Measurements from ENCODE around the gene TLR6. TPM values are rescaled to one million over a fixed set of nuclear protein-coding genes. Genes with fewer than 3 reads are reported as not detected.
A peak's percentile ranks its signal among the peaks of the same experiment; 100 is the strongest.

Gene TLR6
- total and polyA plus RNA-seq, 9 donors: 0.79 to 2.0 (median 1.0) TPM

DNA sequence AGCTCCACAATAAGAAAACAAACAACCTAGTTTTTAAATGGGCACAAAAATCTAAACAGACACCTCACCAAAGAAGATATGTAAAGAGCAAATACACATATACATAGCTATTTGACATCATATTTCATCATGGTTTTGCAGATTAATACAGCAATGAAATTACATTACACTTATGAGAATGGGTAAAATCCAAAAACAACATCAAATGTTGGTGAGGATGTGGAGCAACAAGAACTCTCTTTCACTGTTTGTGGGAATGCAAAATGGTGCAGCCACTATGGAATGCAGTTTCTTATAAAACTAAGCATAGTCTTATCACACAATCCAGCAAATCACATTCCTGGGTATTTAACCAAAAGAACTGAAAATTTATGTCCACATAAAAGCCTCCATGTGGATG lies 25.0 kb downstream of the TLR6 start:
- H3K4me1 ChIP-seq (ENCODE audit: control insufficient read depth, insufficient read depth, low read length): no peaks in the 10 kb centered on the region
- DNase-seq: no peak
- no peak overlapping the region for H3K27ac ChIP-seq (ENCODE audit: low read length)
- peaks cover 3% of the 10 kb centered on the region for H3K9me3 ChIP-seq (replicated peaks; ENCODE audit: control insufficient read depth, low read depth, low read length)
- no peaks in the 10 kb centered on the region for H3K36me3 ChIP-seq (ENCODE audit: control insufficient read depth, insufficient read depth, low read length)
- no peaks in the 10 kb centered on the region for H3K27me3 ChIP-seq (ENCODE audit: control insufficient read depth, insufficient read depth, low read length)
- no peak overlapping the region for H3K4me3 ChIP-seq (ENCODE audit: low read length)

DNA sequence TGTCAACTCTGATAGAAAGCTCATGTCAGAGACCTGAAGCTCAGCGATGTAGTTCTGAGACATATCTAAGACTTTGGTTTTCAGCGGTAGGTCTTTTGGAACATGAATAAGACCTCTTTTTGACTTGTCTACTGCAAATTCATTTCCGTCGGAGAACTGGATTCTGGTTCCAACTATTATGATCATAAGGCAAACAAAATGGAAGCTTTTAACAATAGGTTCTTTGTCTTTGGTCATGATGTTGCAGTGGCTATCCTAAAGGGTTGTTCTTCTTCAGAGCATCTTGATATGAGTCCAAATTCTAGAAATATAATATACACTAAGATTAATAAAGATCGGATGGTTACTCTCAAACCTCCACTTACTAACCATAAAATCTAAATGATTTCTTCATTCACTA lies 27.4 kb downstream of the TLR6 start:
- H3K4me1 ChIP-seq (ENCODE audit: control insufficient read depth, insufficient read depth, low read length): no peaks in the 10 kb centered on the region
- H3K4me3 ChIP-seq (ENCODE audit: low read length): no peak overlapping the region
- H3K9me3 ChIP-seq (replicated peaks; ENCODE audit: control insufficient read depth, low read depth, low read length): no peaks in the 10 kb centered on the region
- DNase-seq: no peak
- H3K36me3 ChIP-seq (ENCODE audit: control insufficient read depth, insufficient read depth, low read length): no peaks in the 10 kb centered on the region
- H3K27ac ChIP-seq (ENCODE audit: low read length): no peak overlapping the region
- 93% methylated on average over 2 of the region's 5 CpGs for WGBS (ENCODE audit: insufficient coverage)
- H3K27me3 ChIP-seq (ENCODE audit: control insufficient read depth, insufficient read depth, low read length): no peaks in the 10 kb centered on the region

DNA sequence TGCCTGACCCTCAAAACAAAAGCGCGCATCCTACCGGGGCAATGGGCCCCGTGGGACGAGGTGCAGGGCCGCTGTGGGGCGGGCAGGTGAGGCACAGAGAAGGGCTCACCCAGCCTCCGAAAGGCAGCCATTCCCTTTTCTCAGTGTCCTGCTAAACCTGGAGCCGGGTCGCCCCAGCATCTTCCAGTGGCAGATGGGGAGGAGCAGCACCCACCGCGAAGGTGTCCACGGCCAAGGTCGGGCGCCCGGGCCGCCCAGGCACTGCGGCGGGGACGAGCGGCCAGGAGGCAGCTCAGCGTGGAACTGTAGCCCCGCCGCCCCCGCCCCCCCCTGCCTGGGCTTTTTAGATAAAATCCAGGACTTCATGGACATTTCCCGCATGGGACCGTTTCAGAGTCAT lies 32.9 kb downstream of the TLR6 start:
- Histone ChIP-seq H3K36me3 (ENCODE audit: control insufficient read depth, insufficient read depth, low read length) (no peaks in the 10 kb centered on the region), H3K4me3 (ENCODE audit: low read length) (no peak overlapping the region), H3K4me1 (ENCODE audit: control insufficient read depth, insufficient read depth, low read length) (no peaks in the 10 kb centered on the region), H3K9me3 (replicated peaks; ENCODE audit: control insufficient read depth, low read depth, low read length) (no peaks in the 10 kb centered on the region), H3K27me3 (ENCODE audit: control insufficient read depth, insufficient read depth, low read length) (no peaks in the 10 kb centered on the region), H3K27ac (ENCODE audit: low read length) (no peak overlapping the region)
- DNase-seq: no peak
- 93% methylated on average over 27 of the region's 27 CpGs for WGBS (ENCODE audit: insufficient coverage)

DNA sequence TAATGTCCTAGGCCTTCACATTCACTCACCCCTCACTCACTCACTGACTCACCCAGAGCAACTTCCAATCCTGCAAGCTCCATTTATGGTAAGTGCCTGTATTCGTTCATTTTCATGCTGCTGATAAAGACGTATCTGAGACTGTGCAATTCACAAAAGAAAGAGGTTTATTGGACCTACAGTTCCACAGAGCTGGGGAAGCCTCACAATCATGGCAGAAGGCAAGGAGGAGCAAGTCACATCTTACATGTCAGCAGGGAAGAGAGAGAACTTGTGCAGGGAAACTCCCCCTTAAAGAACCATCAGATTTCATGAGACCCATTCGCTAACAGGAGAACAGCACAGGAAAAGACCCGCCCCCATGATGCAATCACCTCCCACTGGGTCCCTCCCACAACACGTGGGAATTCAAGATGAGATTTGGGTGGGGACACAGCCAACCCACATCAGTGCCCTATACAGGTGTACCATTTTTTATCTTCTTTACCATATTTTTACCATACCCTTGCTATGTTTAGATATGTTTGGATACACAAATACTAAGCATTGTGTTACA lies 33.8 kb downstream of the TLR6 start:
- Histone ChIP-seq H3K9me3 (replicated peaks; ENCODE audit: control insufficient read depth, low read depth, low read length) (no peaks in the 10 kb centered on the region), H3K27me3 (ENCODE audit: control insufficient read depth, insufficient read depth, low read length) (no peaks in the 10 kb centered on the region), H3K36me3 (ENCODE audit: control insufficient read depth, insufficient read depth, low read length) (no peaks in the 10 kb centered on the region), H3K4me3 (ENCODE audit: low read length) (no peak overlapping the region), H3K27ac (ENCODE audit: low read length) (no peak overlapping the region), H3K4me1 (ENCODE audit: control insufficient read depth, insufficient read depth, low read length) (no peaks in the 10 kb centered on the region)
- DNase-seq: no peak
- 89% methylated on average over 2 of the region's 5 CpGs for WGBS (ENCODE audit: insufficient coverage)

DNA sequence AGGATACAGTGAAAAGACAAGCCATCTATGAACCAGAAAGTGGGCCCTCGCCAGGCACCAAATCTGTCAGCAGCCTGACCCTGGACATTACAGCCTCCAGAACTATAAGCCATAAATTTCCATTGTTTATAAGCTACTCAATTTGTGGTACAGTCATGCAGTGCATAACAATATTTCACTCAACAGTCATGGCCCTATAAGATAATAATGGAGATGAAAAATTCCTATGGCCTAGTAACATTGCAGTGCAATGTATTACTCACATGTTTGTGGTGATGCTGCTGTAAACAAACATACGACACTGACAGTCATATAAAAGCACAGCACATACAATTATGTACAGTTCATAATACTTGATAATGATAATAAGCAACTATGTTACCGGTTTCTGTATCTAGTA lies 34.9 kb downstream of the TLR6 start:
- H3K36me3 ChIP-seq (ENCODE audit: control insufficient read depth, insufficient read depth, low read length): no peaks in the 10 kb centered on the region
- no peaks in the 10 kb centered on the region for H3K9me3 ChIP-seq (replicated peaks; ENCODE audit: control insufficient read depth, low read depth, low read length)
- H3K27me3 ChIP-seq (ENCODE audit: control insufficient read depth, insufficient read depth, low read length): no peaks in the 10 kb centered on the region
- no CpG with 5 or more reads among the region's 3 CpGs for WGBS (ENCODE audit: insufficient coverage)
- H3K4me1 ChIP-seq (ENCODE audit: control insufficient read depth, insufficient read depth, low read length): no peaks in the 10 kb centered on the region
- no peak overlapping the region for H3K4me3 ChIP-seq (ENCODE audit: low read length)
- no peak for DNase-seq
- H3K27ac ChIP-seq (ENCODE audit: low read length): no peak overlapping the region

DNA sequence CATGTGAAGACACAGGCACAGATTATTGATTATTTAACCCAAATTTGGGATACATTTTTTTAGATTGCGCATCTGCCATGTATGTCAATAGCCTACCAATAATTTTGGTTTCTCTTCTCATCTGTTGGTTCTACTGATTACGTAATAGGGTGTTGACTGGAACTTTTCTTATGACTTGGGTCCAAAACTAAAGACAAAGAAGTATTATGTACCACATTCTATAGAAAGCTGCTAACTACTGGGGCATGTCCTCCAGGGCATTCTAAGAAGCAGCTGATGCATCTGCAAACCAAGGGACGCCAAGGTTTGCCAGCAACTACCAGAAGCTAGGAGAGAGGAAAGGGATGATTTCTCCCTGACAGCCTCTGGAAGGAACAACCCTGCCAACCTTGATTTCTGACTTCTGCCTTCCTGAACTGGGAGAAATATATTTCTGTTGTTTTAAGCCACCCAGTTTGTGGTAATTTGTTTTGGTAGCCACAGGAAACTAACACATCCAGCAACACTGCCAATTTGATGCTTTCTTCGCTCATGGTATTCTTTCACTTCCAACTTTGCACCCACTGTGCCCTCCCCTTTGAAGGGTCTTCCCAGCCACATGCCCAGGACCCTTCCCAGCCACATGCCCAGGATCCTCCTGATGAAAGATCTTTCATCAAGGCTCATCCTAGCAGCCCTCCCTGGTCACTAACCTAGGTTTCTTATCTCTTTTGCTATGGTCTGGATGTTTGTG lies 36.1 kb downstream of the TLR6 start:
- no peak for DNase-seq
- Histone ChIP-seq H3K27ac (ENCODE audit: low read length) (no peak overlapping the region), H3K27me3 (ENCODE audit: control insufficient read depth, insufficient read depth, low read length) (no peaks in the 10 kb centered on the region), H3K9me3 (replicated peaks; ENCODE audit: control insufficient read depth, low read depth, low read length) (no peaks in the 10 kb centered on the region), H3K4me3 (ENCODE audit: low read length) (no peak overlapping the region), H3K36me3 (ENCODE audit: control insufficient read depth, insufficient read depth, low read length) (no peaks in the 10 kb centered on the region), H3K4me1 (ENCODE audit: control insufficient read depth, insufficient read depth, low read length) (no peaks in the 10 kb centered on the region)
- WGBS (ENCODE audit: insufficient coverage): no CpG with 5 or more reads among the region's 4 CpGs

DNA sequence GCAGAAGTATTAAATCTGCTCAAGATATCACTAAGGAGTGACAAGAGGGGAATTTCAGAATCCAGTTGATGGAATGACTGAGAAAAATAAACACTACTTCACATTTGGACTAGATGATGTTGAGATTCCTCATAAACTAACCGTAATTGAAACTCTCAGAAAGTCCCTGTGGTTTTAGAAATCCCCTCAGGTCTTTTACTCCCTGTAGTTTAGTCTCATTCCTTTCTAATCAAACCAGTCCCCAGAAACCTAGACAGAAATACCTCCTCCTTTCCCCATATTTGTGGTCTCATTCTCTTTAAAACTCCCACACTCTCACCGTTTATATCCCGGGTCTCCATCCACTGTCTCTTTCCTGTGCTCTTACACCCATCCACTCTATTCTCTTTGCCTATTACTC lies 37.0 kb downstream of the TLR6 start:
- Histone ChIP-seq H3K27me3 (ENCODE audit: control insufficient read depth, insufficient read depth, low read length) (no peaks in the 10 kb centered on the region), H3K4me1 (ENCODE audit: control insufficient read depth, insufficient read depth, low read length) (no peaks in the 10 kb centered on the region)
- WGBS (ENCODE audit: insufficient coverage): 78% methylated on average over 3 of the region's 3 CpGs

DNA sequence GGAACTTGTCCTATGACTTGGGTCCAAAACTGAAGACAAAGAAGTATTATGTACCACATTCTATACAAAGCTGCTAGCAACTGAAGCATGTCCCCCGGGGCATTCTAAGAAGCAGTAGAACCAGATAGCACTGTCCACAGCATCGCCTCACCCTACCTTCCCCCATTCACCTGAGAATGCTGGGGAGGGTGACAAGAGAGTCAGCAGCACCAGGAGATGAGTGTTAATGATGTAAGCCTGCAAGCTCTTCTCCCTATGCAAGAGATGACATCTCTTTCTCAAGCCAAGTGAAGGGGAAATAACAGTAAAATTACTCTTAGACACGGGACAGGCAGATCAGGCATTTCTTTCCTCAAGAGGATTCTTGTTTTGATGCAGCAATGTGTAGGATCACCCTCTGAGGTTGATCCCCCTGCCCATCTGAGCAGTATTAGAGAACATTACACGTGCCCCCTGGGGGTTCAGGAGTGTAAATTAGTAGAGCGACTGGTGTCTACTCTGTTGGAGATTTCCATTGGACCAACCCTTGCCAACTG lies 38.1 kb downstream of the TLR6 start:
- H3K27me3 ChIP-seq (ENCODE audit: control insufficient read depth, insufficient read depth, low read length): no peaks in the 10 kb centered on the region
- no CpG with 5 or more reads among the region's 5 CpGs for WGBS (ENCODE audit: insufficient coverage)
- no peaks in the 10 kb centered on the region for H3K4me1 ChIP-seq (ENCODE audit: control insufficient read depth, insufficient read depth, low read length)

More for the DNA sequence above, 37.0 kb downstream of the TLR6 start:
- Histone ChIP-seq H3K4me3 (ENCODE audit: low read length) (no peak overlapping the region), H3K9me3 (replicated peaks; ENCODE audit: control insufficient read depth, low read depth, low read length) (no peaks in the 10 kb centered on the region), H3K27ac (ENCODE audit: low read length) (no peak overlapping the region), H3K36me3 (ENCODE audit: control insufficient read depth, insufficient read depth, low read length) (no peaks in the 10 kb centered on the region)
- no peak for DNase-seq

DNA sequence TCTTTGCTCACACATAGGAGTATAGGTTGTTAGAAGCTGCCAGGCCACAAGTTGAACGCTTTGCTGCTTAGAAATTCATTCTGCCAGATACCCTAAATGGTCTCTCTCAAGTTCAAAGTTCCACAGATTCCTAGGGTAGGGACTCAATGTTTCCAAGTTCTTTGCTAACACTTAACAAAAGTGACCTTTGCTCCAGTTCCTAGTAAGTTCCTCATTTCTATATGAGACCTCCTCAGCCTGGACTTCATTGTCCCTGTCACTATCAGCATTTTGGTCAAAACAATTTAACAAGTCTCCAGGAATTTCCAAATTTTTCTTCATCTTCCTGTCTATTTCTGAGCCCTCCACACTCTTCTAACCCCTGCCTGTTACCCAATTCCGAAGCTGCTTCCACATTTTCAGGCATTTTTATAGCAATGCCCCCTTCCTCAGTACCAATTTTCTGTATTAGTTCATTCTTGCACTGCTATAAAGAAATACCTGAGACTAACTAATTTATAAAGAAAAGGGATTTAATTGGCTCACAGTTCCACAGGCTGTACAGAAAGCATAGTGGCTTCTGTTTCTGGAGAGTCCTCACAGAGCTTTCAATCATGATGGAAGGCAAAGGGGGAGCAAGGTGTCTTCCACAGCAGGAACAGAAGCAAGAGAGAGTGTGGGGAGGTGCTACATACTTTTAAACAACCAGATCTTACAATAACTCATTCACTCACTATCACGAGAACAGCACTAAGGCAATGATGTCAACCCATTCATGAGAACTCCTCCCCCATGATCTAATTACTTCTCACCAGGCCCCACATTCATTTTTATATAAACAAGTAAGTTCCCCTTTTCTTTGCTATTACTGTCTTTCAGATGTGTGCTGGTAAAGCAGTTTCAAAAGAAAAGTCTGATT lies 40.5 kb downstream of the TLR6 start:
- 93% methylated on average over 2 of the region's 3 CpGs for WGBS (ENCODE audit: insufficient coverage)
- Histone ChIP-seq H3K4me3 (ENCODE audit: low read length) (no peak overlapping the region), H3K36me3 (ENCODE audit: control insufficient read depth, insufficient read depth, low read length) (no peaks in the 10 kb centered on the region)

More for the DNA sequence above, 38.1 kb downstream of the TLR6 start:
- no peak for DNase-seq
- H3K4me3 ChIP-seq (ENCODE audit: low read length): no peak overlapping the region
- no peak overlapping the region for H3K27ac ChIP-seq (ENCODE audit: low read length)
- no peaks in the 10 kb centered on the region for H3K36me3 ChIP-seq (ENCODE audit: control insufficient read depth, insufficient read depth, low read length)
- H3K9me3 ChIP-seq (replicated peaks; ENCODE audit: control insufficient read depth, low read depth, low read length): no peaks in the 10 kb centered on the region

DNA sequence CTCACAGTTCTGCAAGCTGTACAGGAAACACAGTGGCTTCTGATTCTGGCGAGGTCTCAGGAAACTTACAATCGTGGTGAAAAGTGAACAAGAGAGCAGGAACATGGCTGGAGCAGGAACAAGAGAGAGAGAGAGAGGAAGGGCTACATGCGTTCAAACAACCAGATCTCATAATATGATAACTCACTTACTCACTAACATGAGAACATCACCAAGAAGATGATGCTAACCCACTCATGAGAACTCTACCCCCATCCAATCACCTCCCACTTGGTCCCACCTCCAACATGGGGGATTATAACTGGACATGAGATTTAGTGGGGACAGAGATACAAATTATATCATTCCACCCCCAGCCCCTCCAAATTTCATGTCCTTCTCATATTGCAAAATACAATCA lies 42.2 kb downstream of the TLR6 start:
- Histone ChIP-seq H3K9me3 (replicated peaks; ENCODE audit: control insufficient read depth, low read depth, low read length) (no peaks in the 10 kb centered on the region), H3K4me1 (ENCODE audit: control insufficient read depth, insufficient read depth, low read length) (no peaks in the 10 kb centered on the region), H3K27ac (ENCODE audit: low read length) (no peak overlapping the region), H3K4me3 (ENCODE audit: low read length) (no peak overlapping the region), H3K27me3 (ENCODE audit: control insufficient read depth, insufficient read depth, low read length) (no peaks in the 10 kb centered on the region), H3K36me3 (ENCODE audit: control insufficient read depth, insufficient read depth, low read length) (no peaks in the 10 kb centered on the region)
- no peak for DNase-seq
- no CpG with 5 or more reads among the region's 3 CpGs for WGBS (ENCODE audit: insufficient coverage)

More for the DNA sequence above, 40.5 kb downstream of the TLR6 start:
- H3K9me3 ChIP-seq (replicated peaks; ENCODE audit: control insufficient read depth, low read depth, low read length): no peaks in the 10 kb centered on the region
- peak; percentile 58 for DNase-seq
- no peaks in the 10 kb centered on the region for H3K27me3 ChIP-seq (ENCODE audit: control insufficient read depth, insufficient read depth, low read length)
- no peaks in the 10 kb centered on the region for H3K4me1 ChIP-seq (ENCODE audit: control insufficient read depth, insufficient read depth, low read length)
- H3K27ac ChIP-seq (ENCODE audit: low read length): peak overlapping the region; percentile 33
